ENCODE measurements around the gene CHCHD3.
"Not testable (repeated sequence)": the region's sequence is repeated elsewhere in the genome, so short reads cannot be mapped to it uniquely, and the experiment has no call there.

CHCHD3 gene

GRCh38 chr7:133036289-133036688, 45.6 kb downstream of the CHCHD3 start (continued):
- TF ChIP-seq CREB5 (CRISPR knock-in tag; IDR thresholded peaks at IDR 0.05; ENCODE audit: low read depth) (no peak), ZNF565 (CRISPR knock-in tag; conservative IDR thresholded peaks at IDR 0.05; ENCODE audit: low read depth) (no peak), TCF4 (CRISPR knock-in tag; IDR thresholded peaks at IDR 0.05; ENCODE audit: borderline replicate concordance) (no peak), OSR1 (CRISPR knock-in tag; IDR thresholded peaks at IDR 0.05) (no peak), ARNTL (CRISPR knock-in tag; IDR thresholded peaks at IDR 0.05; ENCODE audit: borderline replicate concordance, low read depth) (no peak), ESRRG (CRISPR knock-in tag; IDR thresholded peaks at IDR 0.05) (no peak), POU6F1 (CRISPR knock-in tag; IDR thresholded peaks at IDR 0.05; ENCODE audit: borderline replicate concordance, low read depth) (no peak), ZNF8 (CRISPR knock-in tag; IDR thresholded peaks at IDR 0.05) (no peak)

- ATAC-seq, result not testable (repeated sequence)
Observed at GRCh38 chr7:133035240-133035639, 46.6 kb downstream of the CHCHD3 start.

- ATAC-seq, result no peak
Observed at GRCh38 chr7:133030346-133030745, 51.5 kb downstream of the CHCHD3 start.

More at GRCh38 chr7:133030346-133030745, 51.5 kb downstream of the CHCHD3 start:
- no peak for TF ChIP-seq OSR1 (CRISPR knock-in tag; IDR thresholded peaks at IDR 0.05)
- no peak for TF ChIP-seq CSDC2 (CRISPR knock-in tag; IDR thresholded peaks at IDR 0.05)
- no peak for TF ChIP-seq ZFP3 (CRISPR knock-in tag; IDR thresholded peaks at IDR 0.05)
- no peak for TF ChIP-seq TCF4 (CRISPR knock-in tag; IDR thresholded peaks at IDR 0.05; ENCODE audit: borderline replicate concordance)
- no peak for TF ChIP-seq TSHZ2 (CRISPR knock-in tag; IDR thresholded peaks at IDR 0.05)
- no peak for TF ChIP-seq ZNF565 (CRISPR knock-in tag; conservative IDR thresholded peaks at IDR 0.05; ENCODE audit: low read depth)
- TF ChIP-seq CREB5 (CRISPR knock-in tag; IDR thresholded peaks at IDR 0.05; ENCODE audit: low read depth), result no peak
- TF ChIP-seq ZC3H10 (CRISPR knock-in tag; IDR thresholded peaks at IDR 0.05), result no peak
- TF ChIP-seq ZNF70 (CRISPR knock-in tag; IDR thresholded peaks at IDR 0.05), result no peak
- no peak for TF ChIP-seq ZFP30 (CRISPR knock-in tag; IDR thresholded peaks at IDR 0.05)
- TF ChIP-seq PATZ1 (CRISPR knock-in tag; IDR thresholded peaks at IDR 0.05; ENCODE audit: borderline replicate concordance), result no peak
- no peak for TF ChIP-seq RARB (CRISPR knock-in tag; IDR thresholded peaks at IDR 0.05)
- TF ChIP-seq BACH2 (CRISPR knock-in tag; IDR thresholded peaks at IDR 0.05; ENCODE audit: borderline replicate concordance), result no peak
- TF ChIP-seq POU6F1 (CRISPR knock-in tag; IDR thresholded peaks at IDR 0.05; ENCODE audit: borderline replicate concordance, low read depth), result no peak
- no peak for TF ChIP-seq ISL1 (CRISPR knock-in tag; IDR thresholded peaks at IDR 0.05)

Data from SK-N-SH treated with all-trans-retinoic acid at 6 μM for 48 hours (cell line).